NCI-H748 (cell line): ENCODE data around the gene CABP4.

Source experiments
- DNase-seq: peaks from one replicate; lab custom pipeline; 2025; ENCODE audit not compliant: unreplicated experiment; lab: John Stamatoyannopoulos, UW

CABP4 gene

DNA sequence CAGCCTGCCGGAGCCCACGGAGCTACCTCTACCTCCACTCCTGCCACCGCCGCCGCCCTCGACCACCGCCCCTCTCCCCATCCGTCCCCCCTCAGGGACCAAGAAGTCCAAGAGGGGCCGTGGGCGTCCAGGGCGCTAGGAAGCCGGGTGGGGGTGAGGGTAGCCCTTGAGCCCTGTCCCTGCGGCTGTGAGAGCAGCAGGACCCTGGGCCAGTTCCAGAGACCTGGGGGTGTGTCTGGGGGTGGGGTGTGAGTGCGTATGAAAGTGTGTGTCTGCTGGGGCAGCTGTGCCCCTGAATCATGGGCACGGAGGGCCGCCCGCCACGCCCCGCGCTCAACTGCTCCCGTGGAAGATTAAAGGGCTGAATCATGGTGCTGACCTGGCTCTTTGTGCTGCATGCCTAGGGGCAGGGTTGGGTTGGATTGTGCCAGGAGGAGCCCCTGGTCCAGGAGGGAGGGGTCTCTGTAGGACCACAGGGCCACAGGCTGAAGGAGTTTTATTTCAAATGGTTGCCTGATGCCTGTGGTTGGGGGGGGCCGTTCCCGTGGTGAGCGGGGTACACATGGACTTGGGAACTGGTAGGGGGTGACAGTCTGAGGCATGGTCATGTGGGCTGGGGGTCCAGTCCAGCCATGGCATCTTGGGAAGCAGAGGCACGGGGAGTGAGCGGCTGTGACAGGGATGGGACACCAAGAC, 20.0 kb upstream of the CABP4 start:
- DNase-seq = no peak

DNA sequence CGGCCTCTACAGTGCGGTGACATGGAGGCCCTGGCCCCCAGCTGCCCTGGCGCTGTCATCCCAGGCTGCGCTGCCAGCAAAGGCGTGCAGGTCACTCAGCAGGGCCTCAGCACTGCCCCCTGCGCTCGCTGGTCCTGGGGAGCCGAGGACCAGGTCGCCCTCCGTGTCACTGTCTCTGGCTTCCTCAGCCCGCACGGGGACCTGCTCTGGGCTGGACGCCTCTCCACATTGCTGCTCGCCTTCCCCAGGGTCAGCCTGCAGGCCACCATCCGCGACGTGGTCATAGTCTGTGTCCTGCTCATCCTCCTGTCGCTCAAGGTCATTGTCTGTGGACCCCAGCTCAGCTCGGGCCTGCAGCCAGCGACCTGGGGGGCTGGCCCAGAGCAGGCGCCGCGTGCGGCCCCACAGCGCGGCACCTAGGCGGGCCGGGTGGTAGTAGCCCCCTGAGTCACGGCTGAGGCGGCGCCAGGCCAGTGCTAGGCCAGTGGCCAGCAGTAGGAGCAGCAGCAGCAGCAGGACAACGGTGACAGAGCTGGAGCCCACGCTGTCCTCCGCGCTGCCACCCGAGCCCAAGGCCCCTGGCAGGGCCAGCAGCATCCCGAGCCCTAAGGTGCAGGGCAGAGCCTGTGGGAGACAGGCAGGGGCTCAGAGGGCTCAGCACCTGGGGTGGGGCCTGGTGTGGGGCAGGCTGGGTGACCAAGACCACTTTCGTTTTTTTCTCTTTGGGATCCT, 19.3 kb upstream of the CABP4 start:
- DNase-seq = no peak

DNA sequence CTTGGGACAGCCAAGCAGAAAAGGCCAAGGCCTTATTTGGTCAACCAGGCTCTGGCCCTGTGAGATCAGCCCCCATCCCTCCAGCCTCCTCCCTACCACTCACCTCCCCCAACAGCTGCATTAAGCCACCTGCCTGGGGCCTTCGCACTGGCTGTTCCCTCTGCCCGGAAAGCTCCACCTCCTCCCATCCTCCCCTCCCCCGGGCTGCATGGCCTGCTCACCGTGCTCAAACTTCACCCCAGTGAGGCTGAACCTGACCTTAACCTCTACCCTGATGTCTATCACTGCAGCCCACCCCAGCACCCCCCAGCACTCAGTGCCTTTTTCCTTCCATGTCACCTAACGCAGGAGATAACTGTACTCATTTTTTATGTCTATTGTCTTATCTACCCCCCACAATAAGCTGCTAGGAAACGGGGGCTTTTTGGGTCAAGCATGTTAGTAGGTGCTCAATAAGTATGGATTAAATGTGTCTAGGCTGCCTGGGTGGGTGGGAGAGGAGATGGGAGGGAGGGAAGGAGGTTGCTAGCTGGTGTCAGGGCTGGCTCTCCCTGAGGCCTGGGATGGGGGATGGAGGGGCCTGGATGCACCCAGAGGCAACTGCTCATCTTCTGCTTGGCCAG, 18.6 kb upstream of the CABP4 start:
- no peak for DNase-seq

DNA sequence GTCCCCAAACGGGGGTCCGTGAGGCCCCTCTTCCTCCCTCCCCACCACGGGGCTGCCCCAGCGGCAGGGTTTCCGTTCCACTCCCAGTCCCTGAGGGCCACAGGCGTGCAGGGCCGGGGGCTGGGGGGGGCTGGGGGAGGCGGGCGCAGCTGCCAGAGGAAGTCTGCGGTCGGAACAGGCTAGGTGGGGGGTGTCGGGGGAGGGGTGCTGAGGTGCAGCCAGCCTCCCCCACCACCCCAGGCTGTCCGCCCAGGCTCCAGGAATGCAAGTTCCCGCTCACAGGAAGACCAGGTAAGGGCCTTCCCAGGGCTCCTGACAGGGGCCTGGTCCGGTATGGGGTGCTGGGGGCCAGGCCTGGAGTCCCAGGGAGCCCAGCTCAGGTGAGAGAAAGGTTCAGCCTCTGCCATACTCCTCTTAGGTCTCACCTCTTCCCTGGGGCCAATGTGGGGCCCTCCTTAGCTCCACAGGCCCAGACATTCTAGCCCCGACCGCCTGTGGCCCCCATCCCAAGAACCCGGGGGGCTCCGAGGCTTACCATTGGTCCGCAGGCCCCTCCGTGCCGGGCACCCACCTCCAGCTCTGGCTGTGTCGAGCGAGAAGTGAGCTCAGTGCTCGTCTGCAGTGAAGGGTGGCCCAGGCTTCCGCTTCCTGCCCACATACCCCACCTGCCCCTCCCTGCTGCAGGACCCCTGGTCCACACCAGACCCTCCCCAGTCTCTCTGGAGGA, 17.9 kb upstream of the CABP4 start, which contains the start of gene PTPRCAP:
PTPRCAP (minus strand) TSS at position 601 of the 727 bp plus-strand sequence; CDS start at position 538, 63 bp downstream.
- DNase-seq = no peak

DNA sequence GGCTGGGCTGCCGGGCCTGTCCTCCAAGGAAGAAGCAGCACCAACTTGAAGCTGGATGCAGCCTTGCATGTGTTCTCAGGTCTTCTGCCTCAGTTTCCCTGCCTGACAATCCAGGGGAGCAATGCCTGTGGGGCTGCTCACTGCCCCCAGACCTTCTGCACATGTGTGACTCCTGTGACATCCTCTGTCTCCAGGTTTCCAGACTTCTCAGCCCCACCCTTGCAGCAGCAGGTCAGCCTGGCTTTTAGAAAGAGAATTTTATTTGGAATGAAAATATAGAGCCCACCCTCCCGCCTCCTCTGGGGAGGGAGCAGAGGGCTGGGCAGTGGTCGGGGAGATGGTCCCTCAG, 17.4 kb upstream of the CABP4 start:
- DNase-seq = no peak

DNA sequence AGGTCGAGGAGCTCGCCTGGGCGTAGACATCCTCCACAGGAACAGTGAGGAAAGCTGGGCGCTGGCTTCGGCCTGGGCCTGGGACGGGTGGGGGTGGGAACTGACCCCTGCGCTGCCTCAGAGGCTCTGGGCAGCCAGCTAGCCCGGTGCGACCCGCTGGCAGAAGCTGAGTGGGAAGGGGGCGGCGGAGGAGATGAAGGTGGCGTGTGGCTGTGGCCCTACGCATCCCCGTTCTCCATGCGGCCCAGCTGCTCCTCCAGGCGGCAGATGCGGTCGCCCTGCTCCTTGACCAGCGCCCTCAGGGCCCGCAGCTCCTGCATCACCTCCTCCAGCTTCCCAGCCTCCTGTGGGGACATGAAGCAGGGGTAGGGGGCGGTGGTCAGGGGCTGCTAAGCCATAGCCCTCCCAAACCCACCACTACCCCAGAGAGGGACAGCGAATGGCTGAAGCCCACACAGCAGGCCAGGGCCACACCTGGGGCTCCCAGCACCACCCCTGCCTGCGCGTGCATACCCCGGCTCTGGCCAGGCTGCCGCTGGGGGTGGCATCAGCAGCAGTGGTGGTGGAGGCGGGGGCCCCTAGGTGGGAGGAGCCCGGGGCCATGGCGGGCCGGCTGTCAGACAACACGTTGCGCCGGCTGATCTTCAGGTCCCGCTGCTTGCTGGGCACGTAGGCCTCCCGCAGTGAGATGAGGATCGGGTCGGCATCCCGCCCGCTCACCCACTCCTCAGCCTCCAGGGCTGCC, 16.8 kb upstream of the CABP4 start:
- DNase-seq = no peak

DNA sequence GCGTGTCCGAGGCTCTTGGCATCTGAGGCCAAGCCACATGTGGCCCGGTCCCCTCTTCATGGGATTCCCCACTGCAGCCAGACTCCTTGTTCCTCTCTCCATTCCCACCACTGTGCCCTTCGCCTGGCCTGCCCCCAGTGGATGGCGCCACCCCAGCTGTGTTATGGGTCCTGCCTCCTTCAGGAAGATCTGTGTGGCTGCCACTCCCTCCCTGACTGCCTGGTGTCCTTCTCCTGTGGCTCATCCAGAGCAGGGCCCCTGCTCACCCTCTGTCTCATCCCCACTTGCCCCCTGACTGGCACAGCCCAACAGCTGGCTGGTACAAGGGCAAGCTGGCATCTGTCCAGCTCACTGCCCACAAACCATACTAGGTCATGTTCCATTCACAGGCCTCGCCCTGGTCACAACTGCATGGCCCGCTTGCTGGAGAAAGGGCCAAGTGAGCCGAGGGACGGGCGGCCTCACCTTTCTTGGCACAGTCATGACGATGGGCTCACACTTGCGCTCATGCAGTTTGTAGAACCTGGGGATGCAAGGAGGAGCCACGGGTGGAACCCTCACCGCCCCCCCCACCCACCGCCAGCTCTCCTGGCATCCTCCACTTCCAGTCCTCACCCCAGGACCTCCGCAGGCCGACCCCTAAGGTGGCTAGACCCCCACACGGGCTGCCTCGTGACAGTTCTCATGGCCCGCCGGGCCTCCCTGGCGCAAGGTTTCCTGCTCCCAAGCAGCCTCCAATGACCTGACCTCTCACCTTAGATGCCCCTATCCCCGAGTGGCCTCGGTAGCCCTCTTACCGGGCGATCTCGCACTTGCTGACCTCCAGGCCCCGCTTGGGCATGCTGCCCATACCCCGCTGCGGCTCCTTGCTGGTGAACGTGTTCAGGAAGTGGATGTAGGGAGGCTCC, 15.6 kb upstream of the CABP4 start:
- no peak for DNase-seq

DNA sequence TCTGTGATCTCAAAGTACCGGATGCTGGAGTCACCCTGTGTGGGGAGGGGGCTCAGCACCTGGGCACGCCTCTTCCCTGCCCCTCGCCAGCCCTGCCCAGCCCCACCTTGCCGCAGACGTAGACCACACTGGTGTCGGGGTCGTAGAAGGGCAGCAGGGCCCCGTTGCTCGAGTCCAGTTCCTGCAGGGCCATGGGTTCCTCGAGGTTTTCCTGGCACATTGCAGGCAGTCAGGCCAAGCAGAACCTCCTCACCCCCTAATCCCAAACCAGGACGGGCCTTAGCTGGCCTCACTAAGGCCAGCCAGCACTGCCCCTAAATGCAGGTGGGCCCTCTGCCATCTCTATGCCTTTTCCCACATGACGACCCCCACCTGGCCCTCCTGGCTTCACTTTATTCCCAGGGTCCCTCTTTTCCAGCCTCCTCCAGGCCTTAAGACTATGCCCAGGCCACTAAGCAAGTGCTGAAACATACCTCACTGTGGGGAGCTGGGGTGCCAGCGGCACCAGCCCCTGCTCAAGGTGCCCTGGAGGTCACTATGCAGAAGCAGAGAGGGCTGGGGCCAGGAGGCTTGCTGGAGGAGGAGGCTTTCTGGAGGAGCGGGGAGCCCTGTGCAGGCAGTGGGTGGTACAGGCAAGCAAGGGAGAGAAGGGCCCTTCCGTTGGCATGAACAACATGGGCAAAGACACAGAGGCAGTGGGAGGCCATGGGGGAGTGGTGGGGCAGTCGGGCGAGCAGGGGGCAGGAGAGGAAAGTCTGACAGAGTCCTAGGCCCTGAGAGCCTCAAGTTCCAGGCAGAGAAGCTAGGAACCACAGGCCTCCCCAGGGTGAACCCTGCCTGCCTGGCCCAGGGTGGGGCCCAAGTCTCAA, 14.7 kb upstream of the CABP4 start:
- no peak for DNase-seq

DNA sequence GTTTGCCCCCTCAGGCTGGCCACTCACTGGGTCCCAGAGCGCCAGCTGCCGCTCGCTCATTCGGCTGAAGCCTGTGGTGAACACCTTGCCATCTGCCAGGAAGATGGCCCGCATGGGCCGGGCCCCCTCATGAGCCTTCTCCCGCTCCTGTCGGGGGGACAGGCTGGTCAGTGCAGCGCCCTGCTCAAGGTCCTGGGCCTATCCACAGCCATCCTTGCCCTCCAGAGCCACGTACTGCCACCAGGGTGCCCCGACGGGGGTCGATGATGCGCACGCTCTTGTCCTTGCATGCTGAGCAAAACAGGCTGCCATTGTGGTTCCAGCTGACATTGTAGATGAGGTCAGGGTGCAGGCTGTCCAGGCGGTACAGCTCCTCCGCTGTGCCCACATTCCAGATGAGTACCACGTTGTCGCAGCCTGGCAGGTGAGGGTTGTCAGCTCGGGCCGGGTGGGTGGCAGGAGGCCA, 14.0 kb upstream of the CABP4 start:
- DNase-seq = no peak

DNA sequence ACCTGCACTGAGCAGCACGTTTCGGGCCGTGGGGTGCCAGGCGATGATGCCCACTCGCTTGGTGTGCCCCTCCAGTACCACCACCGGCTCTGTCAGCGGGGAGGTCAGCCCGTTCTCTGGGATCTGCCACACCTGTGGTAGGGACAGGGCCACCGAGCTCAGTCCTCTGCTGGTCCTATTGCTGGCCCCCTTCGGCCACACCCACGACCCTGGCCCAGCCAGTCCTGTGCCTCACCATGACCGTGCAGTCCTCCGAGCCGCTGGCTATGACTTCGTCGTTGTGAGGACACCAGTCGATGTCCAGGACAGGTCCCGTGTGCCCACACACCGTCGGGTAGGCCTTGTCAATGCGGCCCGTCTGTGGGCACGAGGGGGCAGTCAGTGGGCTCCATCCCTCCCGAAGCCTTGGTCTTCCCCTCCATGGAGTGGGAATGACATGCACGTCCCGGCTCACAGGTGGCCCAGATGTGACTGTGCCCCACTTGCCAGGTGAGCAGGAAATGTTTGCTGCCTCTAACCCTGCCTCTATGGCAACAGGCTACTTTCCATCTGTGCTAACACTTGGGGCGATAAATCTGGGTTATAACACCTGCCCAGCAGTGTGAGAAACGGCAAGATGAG, 13.3 kb upstream of the CABP4 start:
- DNase-seq = no peak

DNA sequence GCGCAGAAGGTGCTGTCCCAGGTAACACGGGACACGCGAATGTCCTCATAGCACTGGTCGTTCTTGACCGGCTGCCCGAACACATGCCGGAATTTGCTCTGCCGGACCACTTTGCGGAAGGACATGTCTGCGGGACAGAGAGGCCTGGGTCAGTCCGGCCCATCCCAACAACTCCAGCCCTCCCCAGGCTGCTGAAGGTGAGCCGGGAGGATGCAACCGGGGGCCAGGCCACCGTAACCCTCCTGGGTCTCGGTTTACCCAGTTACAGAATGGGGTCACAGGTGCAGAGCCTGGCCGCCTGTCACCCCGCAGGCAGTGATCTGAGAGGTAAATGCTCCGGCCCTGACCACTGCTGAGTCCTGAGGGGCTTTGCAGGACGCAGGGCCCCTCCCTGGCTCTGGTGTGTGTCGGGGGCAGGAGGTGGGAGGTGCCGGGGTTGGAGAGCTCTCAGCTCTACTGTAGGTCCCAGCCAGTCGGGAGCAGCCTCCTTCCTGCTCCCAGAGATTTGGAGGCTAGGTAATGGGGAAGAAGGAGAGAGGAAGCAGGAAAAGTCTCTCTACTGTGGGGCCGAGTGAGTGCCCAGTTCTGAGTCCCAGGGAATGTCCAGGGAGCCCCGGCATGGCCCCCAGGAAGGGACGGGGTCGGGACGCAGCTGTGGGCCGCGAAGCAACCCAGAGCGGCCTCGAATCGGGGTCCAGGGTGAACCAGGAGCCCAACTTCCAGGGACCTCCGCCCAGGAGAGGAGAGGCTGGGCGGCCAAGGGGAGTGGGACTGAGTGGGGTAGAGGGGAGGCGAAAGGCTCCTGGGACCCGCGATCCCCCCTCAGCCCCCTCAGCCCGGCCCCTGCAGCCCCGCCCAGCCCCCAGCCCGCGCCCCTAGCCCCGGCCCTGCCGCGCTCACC, 12.4 kb upstream of the CABP4 start:
- DNase-seq = peak; percentile 16

DNA sequence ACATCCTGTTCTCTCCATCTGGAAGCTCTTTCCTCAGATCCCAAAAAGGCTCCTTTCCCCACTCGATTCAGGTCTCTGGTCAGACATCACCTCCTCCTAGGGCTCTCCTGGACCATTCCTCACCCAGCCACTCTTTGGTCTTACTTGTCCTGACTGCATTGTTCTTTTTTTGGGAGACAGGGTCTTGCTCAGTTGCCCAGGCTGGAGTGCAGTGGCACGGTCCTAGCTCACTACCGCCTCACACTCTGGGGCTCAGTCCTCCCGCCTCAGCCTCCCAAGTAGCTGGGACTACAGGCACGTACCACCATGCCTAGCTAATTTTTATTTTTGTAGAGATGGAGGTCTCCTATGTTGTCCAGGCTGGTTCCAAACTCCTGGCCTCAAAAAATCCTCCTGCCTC, 9.6 kb upstream of the CABP4 start:
- no peak for DNase-seq

DNA sequence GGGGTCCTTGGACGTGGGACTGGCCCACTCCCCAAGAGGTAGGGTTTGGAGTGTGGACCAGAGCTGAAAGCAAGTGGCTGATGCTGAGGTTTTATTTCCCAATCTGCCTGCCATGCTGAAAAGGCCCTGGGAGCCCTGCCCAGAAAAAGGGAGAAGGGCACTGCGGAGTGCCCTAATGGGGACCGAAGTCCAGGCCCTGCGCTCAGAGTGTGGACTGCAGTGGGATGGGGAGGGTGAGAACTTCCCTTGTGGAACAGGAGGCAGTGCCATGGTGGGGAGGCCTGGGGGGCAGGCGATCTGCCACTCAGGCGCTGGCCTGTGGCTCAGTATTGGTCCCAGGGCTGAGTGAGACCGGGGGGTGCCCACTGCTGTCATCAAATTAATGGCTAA, 6.9 kb upstream of the CABP4 start:
- no peak for DNase-seq

DNA sequence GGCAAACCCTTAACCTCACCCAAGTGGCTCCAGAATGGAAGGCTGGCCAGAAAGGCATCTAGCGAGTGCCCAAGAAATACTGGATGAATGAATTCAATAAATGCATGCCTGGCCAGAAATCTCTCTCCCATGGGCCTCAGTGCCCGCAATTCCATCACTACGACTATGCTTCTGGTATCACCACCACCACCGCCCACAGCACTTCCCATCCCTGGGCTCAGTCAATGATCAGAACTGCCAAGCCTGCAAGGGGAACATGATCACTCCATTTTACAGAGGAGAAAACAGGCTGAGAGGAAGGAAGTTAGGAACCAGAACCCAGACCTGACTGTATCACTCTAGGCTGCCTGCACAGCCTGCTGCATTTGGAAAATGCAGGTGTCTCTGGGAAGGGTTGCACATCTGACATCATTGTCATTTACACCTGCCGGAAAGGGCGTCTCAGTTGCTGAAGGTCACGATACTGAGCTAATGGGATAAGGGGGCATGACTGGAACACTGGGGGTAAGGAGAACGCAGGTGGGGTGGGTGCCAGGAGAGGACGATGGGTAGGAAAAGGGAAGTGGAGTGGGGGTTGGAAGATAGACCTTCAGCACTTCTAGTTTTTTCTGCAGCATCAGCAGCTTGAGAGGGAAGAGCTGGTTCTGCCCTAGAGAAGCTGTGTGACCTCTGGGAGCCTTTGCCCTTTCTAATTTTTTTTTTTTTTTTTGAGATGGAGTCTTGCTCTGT, 5.9 kb upstream of the CABP4 start:
- DNase-seq = peak; percentile 20

DNA sequence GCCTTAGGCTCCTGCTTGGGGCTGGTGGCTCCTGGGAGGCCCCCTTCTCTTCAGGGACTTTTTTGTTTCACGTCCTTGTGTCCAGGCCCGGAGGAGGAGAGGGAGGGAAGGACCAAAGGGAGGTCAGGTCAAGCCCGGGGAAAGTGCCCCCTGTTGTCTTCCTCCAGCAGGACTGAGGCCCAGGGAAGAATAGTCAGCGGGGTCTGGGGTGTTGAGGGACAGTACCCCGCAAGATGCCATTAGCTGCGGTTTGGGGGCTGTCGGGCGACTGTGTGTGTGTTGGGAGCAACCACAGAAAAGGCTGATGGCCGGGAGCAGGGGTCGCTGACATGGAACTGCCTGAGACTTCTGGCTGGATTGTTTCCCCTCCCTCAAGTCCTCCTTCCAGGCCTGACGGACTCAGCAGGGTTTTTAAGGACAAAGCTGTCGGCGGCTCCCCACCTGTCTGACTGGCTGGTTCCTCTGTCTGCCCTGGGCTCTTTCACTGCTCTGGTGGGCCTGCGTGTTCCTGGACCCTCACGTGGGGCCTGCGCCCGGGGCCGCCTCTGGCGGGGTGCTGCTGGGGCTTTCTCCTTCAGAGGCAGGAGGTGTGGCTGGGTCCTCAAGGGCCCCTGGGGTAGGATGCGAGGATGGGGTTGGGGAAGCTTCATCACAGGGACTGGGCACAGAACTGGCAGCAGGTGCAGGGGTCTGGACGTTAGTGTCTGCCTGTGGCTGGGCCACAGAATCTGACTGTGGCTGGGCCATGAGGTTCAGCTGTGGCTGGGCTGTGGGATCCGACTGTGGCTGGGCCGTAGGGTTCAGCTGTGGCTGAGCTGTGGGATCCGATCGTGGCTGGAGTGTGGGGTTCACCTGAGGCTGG, 4.1 kb upstream of the CABP4 start:
- DNase-seq = no peak

DNA sequence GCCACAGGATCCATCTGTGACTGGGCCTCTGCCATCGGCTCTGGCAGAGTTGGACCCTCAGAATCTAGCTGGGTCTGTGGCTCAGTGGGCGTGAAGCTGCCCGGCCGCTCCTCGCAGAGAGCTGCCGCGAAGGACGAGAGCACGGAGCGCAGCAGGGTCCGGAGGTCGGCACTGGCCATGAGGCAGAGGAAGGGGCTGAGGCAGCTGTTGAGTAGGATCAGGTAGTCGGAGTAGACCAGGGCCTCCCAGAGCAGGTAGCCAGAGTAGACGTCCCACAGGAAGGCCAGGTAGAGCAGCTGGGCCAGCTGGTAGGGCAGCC, 3.5 kb upstream of the CABP4 start:
- no peak for DNase-seq
